Gastroesophageal sphincter (tissue), 3 donors: ENCODE measurements around the gene GPR26.

Experiments used
- POLR2A ChIP-seq, 2 donors: fragments of 450-650 bp; IDR thresholded peaks; one replicate each; pipeline ENCODE4 v1.6.1; 2017; ENCODE audit warnings: antibody characterized with exemption in 2 of 2, mild to moderate bottlenecking in 2 of 2, moderate library complexity in 1 of 2
- TF ChIP-seq, protein P1 (sequence below), 4 experiments: fragments of 200-600 bp in 2 of 4; fragments of 450-650 bp in 2 of 4; sonication (generic) in 1 of 4; IDR thresholded peaks; one replicate each; pipeline ENCODE4 v1.5.1; 2017 to 2019; ENCODE audit warnings: antibody characterized with exemption in 4 of 4, mild to moderate bottlenecking in 2 of 4, moderate library complexity in 2 of 4

DNA sequence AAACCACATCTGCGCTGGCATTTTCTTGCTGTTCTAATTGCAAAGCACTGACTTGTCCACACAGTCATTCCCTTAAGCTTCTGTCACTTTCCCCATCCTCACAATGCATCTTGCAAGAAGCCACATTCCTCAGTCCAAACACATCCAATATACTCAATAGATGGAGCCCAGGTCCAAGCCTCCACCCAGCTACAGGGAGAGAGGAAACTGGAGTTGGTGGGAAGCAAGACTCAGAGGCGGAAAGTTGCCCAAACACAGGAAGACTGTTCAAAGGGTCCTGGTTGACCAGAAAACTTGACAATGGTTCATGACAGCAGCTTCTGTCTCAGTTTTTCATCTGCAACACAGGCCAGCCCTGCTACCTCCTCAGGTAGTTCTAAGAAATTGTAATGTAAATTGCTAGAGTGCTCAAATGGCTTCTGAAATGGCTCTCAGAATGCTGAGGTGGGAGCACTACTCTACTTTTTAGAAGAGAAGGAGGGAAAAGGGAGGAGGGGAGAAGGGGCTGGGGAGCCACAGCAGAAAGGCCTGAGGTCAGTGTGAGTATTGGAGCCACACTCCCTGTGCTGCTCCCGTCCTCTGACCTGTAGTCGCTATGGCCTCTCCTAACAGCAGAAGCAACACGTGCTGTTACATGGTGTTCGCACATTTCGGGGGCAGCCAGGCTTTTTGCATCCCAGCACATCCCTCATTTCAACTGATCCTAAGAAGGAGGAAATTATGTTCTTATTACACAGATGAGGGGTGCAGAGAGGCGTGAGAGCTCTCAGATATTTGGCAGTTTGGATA lies 46.9 kb upstream of the GPR26 start:
- TF ChIP-seq POLR2A (IDR thresholded peaks at IDR 0.05): no peak
- TF ChIP-seq, protein P1, sequence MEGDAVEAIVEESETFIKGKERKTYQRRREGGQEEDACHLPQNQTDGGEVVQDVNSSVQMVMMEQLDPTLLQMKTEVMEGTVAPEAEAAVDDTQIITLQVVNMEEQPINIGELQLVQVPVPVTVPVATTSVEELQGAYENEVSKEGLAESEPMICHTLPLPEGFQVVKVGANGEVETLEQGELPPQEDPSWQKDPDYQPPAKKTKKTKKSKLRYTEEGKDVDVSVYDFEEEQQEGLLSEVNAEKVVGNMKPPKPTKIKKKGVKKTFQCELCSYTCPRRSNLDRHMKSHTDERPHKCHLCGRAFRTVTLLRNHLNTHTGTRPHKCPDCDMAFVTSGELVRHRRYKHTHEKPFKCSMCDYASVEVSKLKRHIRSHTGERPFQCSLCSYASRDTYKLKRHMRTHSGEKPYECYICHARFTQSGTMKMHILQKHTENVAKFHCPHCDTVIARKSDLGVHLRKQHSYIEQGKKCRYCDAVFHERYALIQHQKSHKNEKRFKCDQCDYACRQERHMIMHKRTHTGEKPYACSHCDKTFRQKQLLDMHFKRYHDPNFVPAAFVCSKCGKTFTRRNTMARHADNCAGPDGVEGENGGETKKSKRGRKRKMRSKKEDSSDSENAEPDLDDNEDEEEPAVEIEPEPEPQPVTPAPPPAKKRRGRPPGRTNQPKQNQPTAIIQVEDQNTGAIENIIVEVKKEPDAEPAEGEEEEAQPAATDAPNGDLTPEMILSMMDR (IDR thresholded peaks at IDR 0.05): no peak
